K562 (cell line): ENCODE measurements around the gene TLR8. TPM values are rescaled to one million over a fixed set of nuclear protein-coding genes. Genes with fewer than 3 reads are reported as not detected.

Experiments used
- CBFB ChIP-seq: sonication (generic); formaldehyde crosslinking; IDR thresholded peaks from 2 replicates; pipeline ENCODE4 v1.4.0; 2020; ENCODE audit warnings: mild to moderate bottlenecking, missing genetic modification reagents
- DMBX1 ChIP-seq: fragments of 250-450 bp; sonication (Bioruptor Pico); IDR thresholded peaks from 2 replicates; pipeline ENCODE4 v1.8.0; 2022; ENCODE audit warnings: inconsistent platforms, mild to moderate bottlenecking, moderate library complexity, borderline replicate concordance
- GTF3C2 ChIP-seq: IDR thresholded peaks from 3 replicates; pipeline ENCODE4 v1.6.1; 2011; ENCODE audit warnings: borderline replicate concordance, mild to moderate bottlenecking, moderate library complexity; ENCODE audit not compliant: insufficient read length; ENCODE audit errors: extremely low read depth
- HMGN3 ChIP-seq: IDR thresholded peaks from 2 replicates; pipeline ENCODE4 v1.6.1; 2011; ENCODE audit warnings: borderline replicate concordance, low read depth, mild to moderate bottlenecking, mixed read lengths, low read length; ENCODE audit not compliant: insufficient read length; ENCODE audit errors: extremely low read depth
- HNRNPLL ChIP-seq: fragments of 200-400 bp; formaldehyde crosslinking; IDR thresholded peaks from 2 replicates; pipeline ENCODE4 v1.6.1; 2017; ENCODE audit warnings: low read length, low read depth, mild to moderate bottlenecking; ENCODE audit not compliant: poor library complexity, severe bottlenecking
- KLF16 ChIP-seq: IDR thresholded peaks from 2 replicates; pipeline ENCODE4 v1.6.1; 2016; ENCODE audit warnings: antibody characterized with exemption
- L3MBTL2 ChIP-seq: fragments of 450-650 bp; IDR thresholded peaks from 2 replicates; pipeline ENCODE4 v1.6.1; 2016; ENCODE audit warnings: mild to moderate bottlenecking, moderate library complexity
- LARP7 ChIP-seq: fragments of 450-650 bp; IDR thresholded peaks from 2 replicates; pipeline ENCODE4 v1.6.1; 2016
- NCOA1 ChIP-seq: fragments of 450-650 bp; IDR thresholded peaks from 2 replicates; pipeline ENCODE4 v1.6.1; 2016; ENCODE audit warnings: low read depth
- PHF8 ChIP-seq: fragments of 200-600 bp; sonication (generic); IDR thresholded peaks from 2 replicates; pipeline ENCODE4 v1.6.1; 2012; ENCODE audit warnings: mixed run types, mild to moderate bottlenecking, inconsistent platforms, low read length, moderate library complexity, borderline replicate concordance
- SAFB2 ChIP-seq: fragments of 200-400 bp; formaldehyde crosslinking; IDR thresholded peaks from 2 replicates; pipeline ENCODE4 v1.6.1; 2018; ENCODE audit warnings: borderline replicate concordance, low read length, low read depth, moderate library complexity; ENCODE audit not compliant: severe bottlenecking
- SPI1 ChIP-seq: IDR thresholded peaks from 2 replicates; pipeline ENCODE4 v1.6.1; 2011; ENCODE audit warnings: low read depth, low read length, control low read depth, borderline replicate concordance
- STAT5B ChIP-seq: fragments of 250-450 bp; sonication (Bioruptor Pico); IDR thresholded peaks from 2 replicates; pipeline ENCODE4 v1.8.0; 2021; ENCODE audit warnings: mild to moderate bottlenecking, inconsistent platforms
- TSC22D4 ChIP-seq: fragments of 450-650 bp; IDR thresholded peaks from 2 replicates; pipeline ENCODE4 v1.6.1; 2016; ENCODE audit warnings: missing genetic modification characterization, missing biosample characterization, control low read depth
- VEZF1 ChIP-seq: fragments of 200-800 bp; sonication (Bioruptor generic); IDR thresholded peaks from 2 replicates; pipeline ENCODE4 v1.6.1; 2017; ENCODE audit warnings: missing genetic modification characterization, missing compliant biosample characterization
- ZNF121 ChIP-seq: sonication (generic); formaldehyde crosslinking; conservative IDR thresholded peaks from 2 replicates; pipeline ENCODE4 v1.8.0; 2022; ENCODE audit warnings: missing genetic modification reagents
- ZNF165 ChIP-seq: fragments of 250-450 bp; sonication (Bioruptor Pico); IDR thresholded peaks from 2 replicates; pipeline ENCODE4 v1.4.0; 2020; ENCODE audit warnings: borderline replicate concordance
- ZNF23 ChIP-seq: fragments of 250-450 bp; sonication (Bioruptor Pico); IDR thresholded peaks from 2 replicates; pipeline ENCODE4 v1.4.0; 2020; ENCODE audit warnings: mild to moderate bottlenecking
- polyA plus RNA-seq, 8 experiments: library from polyadenylated mRNA; depleted of rRNA in 4 of 8; stranded (reverse) in 5 of 8; unstranded in 3 of 8; fragments of >200 nt; fragmentation: Nextera tagmentation in 2 of 8; fragmentation: Illumina TruSeq in 1 of 8; extraction: Ambion mirVana in 2 of 8; extraction: Trizol in 1 of 8; gene quantifications; 2 replicates each; pipeline versions ENCODE4 v1.2.1 to v1.2.3, GENCODE V29; 2011 to 2014; ENCODE audit warnings: inconsistent platforms in 1 of 8, missing spikeins in 1 of 8
- total RNA-seq, 7 experiments: library from RNA; depleted of rRNA in 6 of 7; stranded (reverse); fragments of >200 nt in 6 of 7; fragmentation: Illumina TruSeq in 2 of 7; extraction: Trizol in 2 of 7; gene quantifications; 2 replicates each; pipeline versions ENCODE4 v1.2.1 to v1.2.3, GENCODE V29; 2011 to 2021; ENCODE audit warnings: low replicate concordance in 1 of 7
- TF ChIP-seq, protein P1 (sequence below): sonication (generic); formaldehyde crosslinking; IDR thresholded peaks from 2 replicates; pipeline ENCODE4 v1.8.0; 2022; ENCODE audit warnings: missing genetic modification reagents, mild to moderate bottlenecking, borderline replicate concordance
- TF ChIP-seq, protein P2 (sequence below): fragments of 150-350 bp; IDR thresholded peaks from 2 replicates; pipeline ENCODE4 v1.6.1; 2014; ENCODE audit warnings: low read depth, mild to moderate bottlenecking, low read length, borderline replicate concordance

Gene TLR8
- total and polyA plus RNA-seq, 9 of the 15 experiments (the other 6 are each of a cell fraction or from before 2014, with no cell fraction given): not detected

DNA sequence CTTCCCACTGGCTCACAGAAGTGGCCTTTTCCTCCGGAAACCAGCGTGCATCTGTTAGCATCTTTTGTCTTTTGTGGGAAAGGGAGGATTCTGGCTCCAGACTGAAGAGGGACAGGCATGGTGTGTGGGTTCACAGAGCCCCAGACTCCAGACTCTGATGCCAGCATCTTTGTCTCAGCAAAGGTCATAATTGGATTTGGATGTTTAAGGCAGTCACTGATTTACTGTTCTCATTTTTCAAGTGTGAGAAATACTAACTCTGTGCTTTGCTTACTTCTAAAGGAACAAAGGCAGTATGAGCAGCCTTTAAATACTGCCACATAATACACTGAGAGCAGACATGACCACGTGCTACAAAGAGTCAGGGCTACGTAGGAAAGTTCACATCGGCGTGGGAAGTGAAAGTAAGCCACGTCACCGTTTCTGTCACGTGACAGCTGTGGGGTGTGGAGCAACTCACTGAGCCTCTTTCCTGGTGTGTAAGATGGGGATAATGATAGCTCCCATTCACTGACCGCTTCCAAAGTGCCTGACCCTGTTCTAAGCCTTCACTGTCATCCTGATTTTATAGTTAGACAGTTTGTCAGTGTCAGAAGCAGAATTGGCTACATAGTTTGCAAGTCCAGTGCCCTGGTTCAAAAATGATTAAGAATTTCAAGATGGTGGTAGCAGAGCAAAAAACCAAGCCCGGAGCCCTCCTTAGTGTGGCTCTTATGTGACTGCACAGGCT, 43.7 kb downstream of the TLR8 start (continued):
- TF ChIP-seq HMGN3 (no peak), SPI1 (no peak), PHF8 (no peak), VEZF1 (CRISPR knock-in tag) (no peak), HNRNPLL (no peak), TSC22D4 (no peak), ZNF165 (CRISPR knock-in tag) (no peak), LARP7 (no peak), SAFB2 (no peak), STAT5B (CRISPR knock-in tag) (no peak), ZNF23 (CRISPR knock-in tag) (no peak), ZNF121 (CRISPR knock-in tag) (no peak), CBFB (CRISPR knock-in tag) (no peak), NCOA1 (no peak; the same call in 1 of the 2 replicates), L3MBTL2 (peak; percentile 96), KLF16 (no peak), GTF3C2 (no peak), DMBX1 (CRISPR knock-in tag) (peak; percentile 90)
- TF ChIP-seq, protein P1, sequence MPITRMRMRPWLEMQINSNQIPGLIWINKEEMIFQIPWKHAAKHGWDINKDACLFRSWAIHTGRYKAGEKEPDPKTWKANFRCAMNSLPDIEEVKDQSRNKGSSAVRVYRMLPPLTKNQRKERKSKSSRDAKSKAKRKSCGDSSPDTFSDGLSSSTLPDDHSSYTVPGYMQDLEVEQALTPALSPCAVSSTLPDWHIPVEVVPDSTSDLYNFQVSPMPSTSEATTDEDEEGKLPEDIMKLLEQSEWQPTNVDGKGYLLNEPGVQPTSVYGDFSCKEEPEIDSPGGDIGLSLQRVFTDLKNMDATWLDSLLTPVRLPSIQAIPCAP (CRISPR knock-in tag): no peak
- TF ChIP-seq, protein P2, sequence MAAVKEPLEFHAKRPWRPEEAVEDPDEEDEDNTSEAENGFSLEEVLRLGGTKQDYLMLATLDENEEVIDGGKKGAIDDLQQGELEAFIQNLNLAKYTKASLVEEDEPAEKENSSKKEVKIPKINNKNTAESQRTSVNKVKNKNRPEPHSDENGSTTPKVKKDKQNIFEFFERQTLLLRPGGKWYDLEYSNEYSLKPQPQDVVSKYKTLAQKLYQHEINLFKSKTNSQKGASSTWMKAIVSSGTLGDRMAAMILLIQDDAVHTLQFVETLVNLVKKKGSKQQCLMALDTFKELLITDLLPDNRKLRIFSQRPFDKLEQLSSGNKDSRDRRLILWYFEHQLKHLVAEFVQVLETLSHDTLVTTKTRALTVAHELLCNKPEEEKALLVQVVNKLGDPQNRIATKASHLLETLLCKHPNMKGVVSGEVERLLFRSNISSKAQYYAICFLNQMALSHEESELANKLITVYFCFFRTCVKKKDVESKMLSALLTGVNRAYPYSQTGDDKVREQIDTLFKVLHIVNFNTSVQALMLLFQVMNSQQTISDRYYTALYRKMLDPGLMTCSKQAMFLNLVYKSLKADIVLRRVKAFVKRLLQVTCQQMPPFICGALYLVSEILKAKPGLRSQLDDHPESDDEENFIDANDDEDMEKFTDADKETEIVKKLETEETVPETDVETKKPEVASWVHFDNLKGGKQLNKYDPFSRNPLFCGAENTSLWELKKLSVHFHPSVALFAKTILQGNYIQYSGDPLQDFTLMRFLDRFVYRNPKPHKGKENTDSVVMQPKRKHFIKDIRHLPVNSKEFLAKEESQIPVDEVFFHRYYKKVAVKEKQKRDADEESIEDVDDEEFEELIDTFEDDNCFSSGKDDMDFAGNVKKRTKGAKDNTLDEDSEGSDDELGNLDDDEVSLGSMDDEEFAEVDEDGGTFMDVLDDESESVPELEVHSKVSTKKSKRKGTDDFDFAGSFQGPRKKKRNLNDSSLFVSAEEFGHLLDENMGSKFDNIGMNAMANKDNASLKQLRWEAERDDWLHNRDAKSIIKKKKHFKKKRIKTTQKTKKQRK: no peak
